CD4-positive, alpha-beta T cell treated with Interleukin-21 for 1 hour (primary cell): ENCODE results near the gene CECR2.

ENCODE experiments used
- DNase-seq: peaks from one replicate; pipeline ENCODE4 v3.0.0-alpha.2; 2020

CECR2 gene

GRCh38 chr22:17471886-17472535 lies 102.8 kb downstream of the CECR2 start:
- DNase-seq = no peak

GRCh38 chr22:17472932-17473331 lies 103.7 kb downstream of the CECR2 start:
- DNase-seq = no peak

- no peak for DNase-seq
Measured at GRCh38 chr22:17475318-17476230, 106.3 kb downstream of the CECR2 start.

- DNase-seq = no peak
Measured at GRCh38 chr22:17476838-17477237, 107.6 kb downstream of the CECR2 start.

GRCh38 chr22:17477391-17477833 lies 108.2 kb downstream of the CECR2 start:
- no peak for DNase-seq

GRCh38 chr22:17479135-17479534 lies 109.9 kb downstream of the CECR2 start:
- DNase-seq = no peak

GRCh38 chr22:17481424-17481823 lies 112.2 kb downstream of the CECR2 start:
- DNase-seq = no peak

- no peak for DNase-seq
Measured at GRCh38 chr22:17483688-17484372, 114.6 kb downstream of the CECR2 start.

GRCh38 chr22:17484608-17485007 lies 115.3 kb downstream of the CECR2 start:
- DNase-seq = no peak

GRCh38 chr22:17486313-17486712 lies 117.1 kb downstream of the CECR2 start:
- no peak for DNase-seq

- no peak for DNase-seq
Measured at GRCh38 chr22:17486719-17487118, 117.5 kb downstream of the CECR2 start.

- DNase-seq = no peak
Measured at GRCh38 chr22:17489101-17489500, 119.8 kb downstream of the CECR2 start.

- no peak for DNase-seq
Measured at GRCh38 chr22:17491090-17491640, 121.9 kb downstream of the CECR2 start.

GRCh38 chr22:17492247-17492646 lies 123.0 kb downstream of the CECR2 start:
- DNase-seq = no peak

GRCh38 chr22:17493419-17493981 lies 124.2 kb downstream of the CECR2 start:
- DNase-seq = no peak

- no peak for DNase-seq
Measured at GRCh38 chr22:17496841-17497240, 127.6 kb downstream of the CECR2 start.

GRCh38 chr22:17501679-17502285 lies 132.5 kb downstream of the CECR2 start:
- DNase-seq = peak; percentile 70

- no peak for DNase-seq
Measured at GRCh38 chr22:17508110-17508509, 138.8 kb downstream of the CECR2 start.

- no peak for DNase-seq
Measured at GRCh38 chr22:17512960-17513359, 143.7 kb downstream of the CECR2 start.

GRCh38 chr22:17513612-17514011 lies 144.4 kb downstream of the CECR2 start:
- DNase-seq = no peak

- no peak for DNase-seq
Measured at GRCh38 chr22:17514084-17514483, 144.8 kb downstream of the CECR2 start.

GRCh38 chr22:17518406-17518805 lies 149.1 kb downstream of the CECR2 start:
- no peak for DNase-seq
